Ramos (cell line): ENCODE data around the gene PGM1.

Source experiments
- in situ Hi-C: fragments of 300-500 bp; cut with MboI; formaldehyde crosslinking; loops from one replicate; pipeline ENCODE4 v1.14.3; 2022; ENCODE audit warnings: low sequenced_read_pairs; ENCODE audit not compliant: unreplicated experiment

PGM1 gene

GRCh38 chr1:63624911-63625310, 31.7 kb downstream of the PGM1 start:
- in situ Hi-C loops, result loop anchor here (25.0 kb wide), 1 partner anchor 512 kb away; no protein-coding TSS in a partner anchor

- in situ Hi-C loops, result no loop called here
Observed at GRCh38 chr1:63626222-63626621, 33.0 kb downstream of the PGM1 start.

GRCh38 chr1:63628607-63629006, 35.4 kb downstream of the PGM1 start:
- in situ Hi-C loops, result no loop called here

- in situ Hi-C loops, result no loop called here
Observed at GRCh38 chr1:63630238-63630637, 37.0 kb downstream of the PGM1 start.

GRCh38 chr1:63630666-63631065, 37.5 kb downstream of the PGM1 start:
- in situ Hi-C loops, result no loop called here

- in situ Hi-C loops, result no loop called here
Observed at GRCh38 chr1:63632110-63632509, 38.9 kb downstream of the PGM1 start.

GRCh38 chr1:63633281-63633680, 40.1 kb downstream of the PGM1 start:
- in situ Hi-C loops, result no loop called here

GRCh38 chr1:63634471-63634870, 41.3 kb downstream of the PGM1 start:
- in situ Hi-C loops, result no loop called here

- in situ Hi-C loops, result no loop called here
Observed at GRCh38 chr1:63635681-63636080, 42.5 kb downstream of the PGM1 start.

GRCh38 chr1:63636192-63637105, 43.2 kb downstream of the PGM1 start:
- in situ Hi-C loops, result no loop called here

GRCh38 chr1:63638471-63638870, 45.3 kb downstream of the PGM1 start:
- in situ Hi-C loops, result no loop called here

- in situ Hi-C loops, result no loop called here
Observed at GRCh38 chr1:63638875-63639274, 45.7 kb downstream of the PGM1 start.

- in situ Hi-C loops, result no loop called here
Observed at GRCh38 chr1:63640633-63641567, 47.7 kb downstream of the PGM1 start.

GRCh38 chr1:63641615-63642014, 48.4 kb downstream of the PGM1 start:
- in situ Hi-C loops, result no loop called here

- in situ Hi-C loops, result no loop called here
Observed at GRCh38 chr1:63642901-63643300, 49.7 kb downstream of the PGM1 start.

GRCh38 chr1:63643517-63643916, 50.3 kb downstream of the PGM1 start:
- in situ Hi-C loops, result no loop called here

- in situ Hi-C loops, result no loop called here
Observed at GRCh38 chr1:63643926-63644325, 50.7 kb downstream of the PGM1 start.

GRCh38 chr1:63645317-63645716, 52.1 kb downstream of the PGM1 start:
- in situ Hi-C loops, result no loop called here

GRCh38 chr1:63648689-63649088, 55.5 kb downstream of the PGM1 start:
- in situ Hi-C loops, result no loop called here

GRCh38 chr1:63651161-63651701, 58.0 kb downstream of the PGM1 start:
- in situ Hi-C loops, result no loop called here

- in situ Hi-C loops, result no loop called here
Observed at GRCh38 chr1:63653976-63654375, 60.8 kb downstream of the PGM1 start.
